Stimulated activated CD8-positive, alpha-beta memory T cell treated with anti-CD3 and anti-CD28 coated beads, Interleukin-2, amount 100 ng/mL, for 1 hour (primary cell): ENCODE data around the gene KCNMA1.

Experiments
- DNase-seq, 2 donors: peaks; one replicate each; pipeline ENCODE4 v3.0.0-alpha.2; 2020; ENCODE audit warnings: low read depth in 2 of 2

KCNMA1 gene

GRCh38 chr10:77082601-77083252 is 554.9 kb downstream of the KCNMA1 start:
- no peak for DNase-seq

GRCh38 chr10:77081481-77081891 is 556.1 kb downstream of the KCNMA1 start:
- DNase-seq: no peak

- DNase-seq: no peak
These were observed 557.1 kb downstream of the KCNMA1 start for GRCh38 chr10:77080361-77081027.

- DNase-seq: no peak
These were observed 557.9 kb downstream of the KCNMA1 start for GRCh38 chr10:77079592-77080300.

- DNase-seq: no peak
These were observed 560.2 kb downstream of the KCNMA1 start for GRCh38 chr10:77077316-77077945.

- no peak for DNase-seq
These were observed 561.7 kb downstream of the KCNMA1 start for GRCh38 chr10:77075926-77076325.

- DNase-seq: no peak
These were observed 563.4 kb downstream of the KCNMA1 start for GRCh38 chr10:77074104-77074624.

- DNase-seq: no peak
These were observed 564.0 kb downstream of the KCNMA1 start for GRCh38 chr10:77073663-77073960.

GRCh38 chr10:77072836-77073662 is 564.6 kb downstream of the KCNMA1 start:
- DNase-seq: no peak

GRCh38 chr10:77072361-77072835 is 565.2 kb downstream of the KCNMA1 start:
- DNase-seq: no peak

GRCh38 chr10:77071956-77072355 is 565.7 kb downstream of the KCNMA1 start:
- no peak for DNase-seq

- no peak for DNase-seq
These were observed 566.6 kb downstream of the KCNMA1 start for GRCh38 chr10:77071001-77071511.

- no peak for DNase-seq
These were observed 567.3 kb downstream of the KCNMA1 start for GRCh38 chr10:77070346-77070745.

- no peak for DNase-seq
These were observed 568.6 kb downstream of the KCNMA1 start for GRCh38 chr10:77068969-77069368.

GRCh38 chr10:77068272-77068671 is 569.3 kb downstream of the KCNMA1 start:
- no peak for DNase-seq

GRCh38 chr10:77062381-77062780 is 575.2 kb downstream of the KCNMA1 start:
- DNase-seq: no peak

- no peak for DNase-seq
These were observed 576.7 kb downstream of the KCNMA1 start for GRCh38 chr10:77060913-77061312.

GRCh38 chr10:77056650-77057049 is 581.0 kb downstream of the KCNMA1 start:
- no peak for DNase-seq

- DNase-seq: no peak
These were observed 585.0 kb downstream of the KCNMA1 start for GRCh38 chr10:77052593-77052992.

GRCh38 chr10:77051837-77052236 is 585.8 kb downstream of the KCNMA1 start:
- DNase-seq: no peak

- DNase-seq: no peak
These were observed 587.7 kb downstream of the KCNMA1 start for GRCh38 chr10:77049896-77050295.
